HepG2 (cell line): ENCODE data around the gene IL12A.
A peak's percentile ranks its signal among the peaks of the same experiment; 100 is the strongest.

Experiments
- U2AF1 ChIP-seq: fragments of 200-400 bp; formaldehyde crosslinking; optimal IDR thresholded peaks from 2 replicates; pipeline ENCODE3; 2017; ENCODE audit warnings: mild to moderate bottlenecking, low read depth, low read length
- TF ChIP-seq, protein P1 (sequence below): sonication (generic); formaldehyde crosslinking; IDR thresholded peaks from 2 replicates; pipeline ENCODE4 v1.5.0; 2020; ENCODE audit warnings: mild to moderate bottlenecking, missing genetic modification reagents, moderate library complexity
- TF ChIP-seq, protein P2 (sequence below): IDR thresholded peaks from 2 replicates; pipeline ENCODE4 v1.6.1; 2012; ENCODE audit warnings: inconsistent platforms

DNA sequence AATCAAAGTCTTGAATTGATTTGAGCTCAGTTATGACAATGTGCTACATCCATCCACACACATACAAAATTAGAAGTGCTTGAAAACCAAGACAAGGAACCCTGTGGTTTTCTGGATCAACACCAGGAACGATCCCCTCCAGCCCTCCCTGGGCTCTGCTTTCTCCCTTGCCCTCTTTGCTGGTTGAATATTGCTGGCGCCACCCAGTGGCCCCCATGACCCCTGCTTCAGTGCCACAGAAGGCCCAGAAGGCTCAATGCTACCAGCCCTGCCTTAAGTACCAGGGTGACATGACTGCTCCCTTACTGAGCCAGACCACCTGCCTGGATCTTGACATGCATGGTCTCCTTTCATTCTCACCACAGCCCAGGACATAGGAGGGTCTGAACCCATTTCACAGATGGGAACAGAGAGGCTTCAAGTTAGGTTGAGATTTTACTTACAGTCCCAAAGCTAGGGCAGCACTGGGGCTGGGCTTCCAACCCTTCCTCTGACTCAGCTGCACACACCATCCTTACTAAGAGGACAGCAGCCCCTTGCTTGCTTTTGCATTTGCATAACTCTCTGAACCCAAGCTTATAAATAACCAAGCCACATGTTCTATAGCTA, 15.0 kb downstream of the IL12A start:
- TF ChIP-seq U2AF1: no peak
- TF ChIP-seq, protein P1, sequence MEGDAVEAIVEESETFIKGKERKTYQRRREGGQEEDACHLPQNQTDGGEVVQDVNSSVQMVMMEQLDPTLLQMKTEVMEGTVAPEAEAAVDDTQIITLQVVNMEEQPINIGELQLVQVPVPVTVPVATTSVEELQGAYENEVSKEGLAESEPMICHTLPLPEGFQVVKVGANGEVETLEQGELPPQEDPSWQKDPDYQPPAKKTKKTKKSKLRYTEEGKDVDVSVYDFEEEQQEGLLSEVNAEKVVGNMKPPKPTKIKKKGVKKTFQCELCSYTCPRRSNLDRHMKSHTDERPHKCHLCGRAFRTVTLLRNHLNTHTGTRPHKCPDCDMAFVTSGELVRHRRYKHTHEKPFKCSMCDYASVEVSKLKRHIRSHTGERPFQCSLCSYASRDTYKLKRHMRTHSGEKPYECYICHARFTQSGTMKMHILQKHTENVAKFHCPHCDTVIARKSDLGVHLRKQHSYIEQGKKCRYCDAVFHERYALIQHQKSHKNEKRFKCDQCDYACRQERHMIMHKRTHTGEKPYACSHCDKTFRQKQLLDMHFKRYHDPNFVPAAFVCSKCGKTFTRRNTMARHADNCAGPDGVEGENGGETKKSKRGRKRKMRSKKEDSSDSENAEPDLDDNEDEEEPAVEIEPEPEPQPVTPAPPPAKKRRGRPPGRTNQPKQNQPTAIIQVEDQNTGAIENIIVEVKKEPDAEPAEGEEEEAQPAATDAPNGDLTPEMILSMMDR (CRISPR knock-in tag): peak; percentile 77
- TF ChIP-seq, protein P2, sequence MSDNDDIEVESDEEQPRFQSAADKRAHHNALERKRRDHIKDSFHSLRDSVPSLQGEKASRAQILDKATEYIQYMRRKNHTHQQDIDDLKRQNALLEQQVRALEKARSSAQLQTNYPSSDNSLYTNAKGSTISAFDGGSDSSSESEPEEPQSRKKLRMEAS: no peak
